SK-N-SH treated with all-trans-retinoic acid at 6 μM for 48 hours (cell line): ENCODE results near the gene TMEM141.

Experiments
- PATZ1 ChIP-seq: fragments of 250-450 bp; sonication (Bioruptor Pico); IDR thresholded peaks from 2 replicates; pipeline ENCODE4 v1.8.0; 2020; ENCODE audit warnings: mild to moderate bottlenecking, moderate library complexity, borderline replicate concordance
- POU6F1 ChIP-seq: fragments of 250-450 bp; sonication (Bioruptor Pico); IDR thresholded peaks from 2 replicates; pipeline ENCODE4 v1.8.0; 2021; ENCODE audit warnings: low read depth, mild to moderate bottlenecking, moderate library complexity, borderline replicate concordance

- no peak for TF ChIP-seq PATZ1
- TF ChIP-seq POU6F1, result no peak
Measured at GRCh38 chr9:136803551-136804508, 12.7 kb downstream of the TMEM141 start.
